HEK293 (cell line): ENCODE results near the gene PRKD1.

Source experiments
- CTCF ChIA-PET: fragments of 350-600 bp; formaldehyde crosslinking; extraction: SDS; loops from one replicate; lab custom pipeline; 2021; ENCODE audit warnings: antibody characterized with exemption; lab: Yijun Ruan, JAX
- POLR2A ChIA-PET: fragments of 300-600 bp; formaldehyde crosslinking; extraction: SDS; loops from one replicate; lab custom pipeline; 2020; ENCODE audit warnings: antibody characterized with exemption, inconsistent platforms; lab: Yijun Ruan, JAX
- H3K27ac ChIP-seq: fragments of 200-500 bp; sonication (Bioruptor generic); 2 replicates; pipeline ENCODE4 v1.5.1; 2014; ENCODE audit warnings: low read depth, low read length, control low read depth, inconsistent platforms; ENCODE audit errors: extremely low read depth
- H3K36me3 ChIP-seq, 2 experiments: fragments of 200-500 bp in 1 of 2; sonication (Bioruptor generic) in 1 of 2; 1 replicate in 1 of 2; 2 replicates in 1 of 2; pipeline ENCODE4 v1.5.1; 2014 to 2017; ENCODE audit warnings: inconsistent platforms in 2 of 2, low read length in 2 of 2; ENCODE audit not compliant: control insufficient read depth in 2 of 2, insufficient read depth in 1 of 2
- H3K4me1 ChIP-seq: fragments of 200-500 bp; sonication (Bioruptor generic); 2 replicates; pipeline ENCODE4 v1.5.1; 2014; ENCODE audit warnings: mild to moderate bottlenecking, low read length, inconsistent platforms; ENCODE audit not compliant: control insufficient read depth, insufficient read depth
- H3K4me3 ChIP-seq: 2 replicates; pipeline ENCODE4 v1.5.1; 2011; ENCODE audit warnings: low read depth, mild to moderate bottlenecking, control low read depth, low read length, moderate library complexity
- H3K9me3 ChIP-seq: fragments of 200-500 bp; sonication (Bioruptor generic); 2 replicates; pipeline ENCODE4 v1.5.1; 2014; ENCODE audit warnings: low read depth, low read length, inconsistent platforms; ENCODE audit not compliant: control insufficient read depth, insufficient read depth
- BCL6B ChIP-seq: fragments of 450-650 bp; formaldehyde crosslinking; IDR thresholded peaks from 2 replicates; pipeline ENCODE4 v1.5.1; 2017; ENCODE audit warnings: missing biosample characterization, missing genetic modification characterization
- IKZF3 ChIP-seq: fragments of 450-650 bp; IDR thresholded peaks from 2 replicates; pipeline ENCODE4 v1.5.0; 2018; ENCODE audit warnings: missing biosample characterization, mild to moderate bottlenecking, missing genetic modification characterization, moderate library complexity
- KLF8 ChIP-seq: fragments of 450-650 bp; formaldehyde crosslinking; IDR thresholded peaks from 2 replicates; pipeline ENCODE4 v1.5.1; 2016; ENCODE audit warnings: missing biosample characterization, missing genetic modification characterization
- PATZ1 ChIP-seq: fragments of 450-650 bp; formaldehyde crosslinking; IDR thresholded peaks from 2 replicates; pipeline ENCODE4 v1.5.1; 2016; ENCODE audit warnings: missing biosample characterization, missing genetic modification characterization
- RBAK ChIP-seq: fragments of 450-650 bp; formaldehyde crosslinking; IDR thresholded peaks from 2 replicates; pipeline ENCODE4 v1.5.1; 2016; ENCODE audit warnings: missing biosample characterization, missing genetic modification characterization
- REPIN1 ChIP-seq: fragments of 450-650 bp; formaldehyde crosslinking; IDR thresholded peaks from 2 replicates; pipeline ENCODE4 v1.5.1; 2017; ENCODE audit warnings: missing biosample characterization, missing genetic modification characterization, low read depth
- ZBTB10 ChIP-seq: fragments of 450-650 bp; formaldehyde crosslinking; IDR thresholded peaks from 2 replicates; pipeline ENCODE4 v1.5.1; 2016; ENCODE audit warnings: missing biosample characterization, missing genetic modification characterization
- ZBTB7A ChIP-seq: fragments of 450-650 bp; formaldehyde crosslinking; IDR thresholded peaks from 2 replicates; pipeline ENCODE4 v1.5.1; 2016; ENCODE audit warnings: low read depth, missing biosample characterization, missing genetic modification characterization
- ZFP37 ChIP-seq: fragments of 450-650 bp; formaldehyde crosslinking; IDR thresholded peaks from 2 replicates; pipeline ENCODE4 v1.5.1; 2016; ENCODE audit warnings: missing biosample characterization, missing genetic modification characterization
- ZIC2 ChIP-seq: fragments of 450-650 bp; formaldehyde crosslinking; IDR thresholded peaks from 2 replicates; pipeline ENCODE4 v1.5.1; 2016; ENCODE audit warnings: missing biosample characterization, missing genetic modification characterization
- ZNF133 ChIP-seq: fragments of 450-650 bp; formaldehyde crosslinking; IDR thresholded peaks from 2 replicates; pipeline ENCODE4 v1.5.1; 2016; ENCODE audit warnings: missing biosample characterization, missing genetic modification characterization
- ZNF19 ChIP-seq: fragments of 450-650 bp; formaldehyde crosslinking; IDR thresholded peaks from 2 replicates; pipeline ENCODE4; 2016; ENCODE audit warnings: missing biosample characterization, missing genetic modification characterization, low read depth
- ZNF2 ChIP-seq: fragments of 450-650 bp; formaldehyde crosslinking; IDR thresholded peaks from 2 replicates; pipeline ENCODE4 v1.5.1; 2016; ENCODE audit warnings: missing biosample characterization, missing genetic modification characterization
- ZNF214 ChIP-seq: fragments of 450-650 bp; formaldehyde crosslinking; IDR thresholded peaks from 2 replicates; pipeline ENCODE4 v1.5.1; 2017; ENCODE audit warnings: missing biosample characterization, mild to moderate bottlenecking, missing genetic modification characterization, borderline replicate concordance
- ZNF24 ChIP-seq: fragments of 450-650 bp; formaldehyde crosslinking; IDR thresholded peaks from 2 replicates; pipeline ENCODE4 v1.5.1; 2016; ENCODE audit warnings: missing biosample characterization, missing genetic modification characterization
- ZNF354C ChIP-seq: fragments of 450-650 bp; formaldehyde crosslinking; IDR thresholded peaks from 2 replicates; pipeline ENCODE4 v1.5.1; 2016; ENCODE audit warnings: missing biosample characterization, missing genetic modification characterization, low read depth, borderline replicate concordance
- ZNF398 ChIP-seq: fragments of 450-650 bp; formaldehyde crosslinking; IDR thresholded peaks from 2 replicates; pipeline ENCODE4 v1.5.1; 2017; ENCODE audit warnings: missing biosample characterization, missing genetic modification characterization
- ZNF530 ChIP-seq: fragments of 450-650 bp; formaldehyde crosslinking; IDR thresholded peaks from 2 replicates; pipeline ENCODE4 v1.5.1; 2016; ENCODE audit warnings: low read depth, missing biosample characterization, missing genetic modification characterization
- ZNF585B ChIP-seq: fragments of 450-650 bp; formaldehyde crosslinking; IDR thresholded peaks from 2 replicates; pipeline ENCODE4 v1.5.1; 2016; ENCODE audit warnings: missing biosample characterization, missing genetic modification characterization
- ZNF843 ChIP-seq: fragments of 450-650 bp; formaldehyde crosslinking; IDR thresholded peaks from 2 replicates; pipeline ENCODE4 v1.5.1; 2016; ENCODE audit warnings: missing biosample characterization, missing genetic modification characterization
- ZSCAN30 ChIP-seq: fragments of 450-650 bp; IDR thresholded peaks from 2 replicates; pipeline ENCODE4 v1.5.1; 2018; ENCODE audit warnings: missing biosample characterization, mild to moderate bottlenecking, missing genetic modification characterization, moderate library complexity
- TF ChIP-seq, protein P1 (sequence below): fragments of 450-650 bp; formaldehyde crosslinking; IDR thresholded peaks from 2 replicates; pipeline ENCODE4 v1.5.1; 2016; ENCODE audit warnings: missing biosample characterization, missing genetic modification characterization

PRKD1 gene

DNA sequence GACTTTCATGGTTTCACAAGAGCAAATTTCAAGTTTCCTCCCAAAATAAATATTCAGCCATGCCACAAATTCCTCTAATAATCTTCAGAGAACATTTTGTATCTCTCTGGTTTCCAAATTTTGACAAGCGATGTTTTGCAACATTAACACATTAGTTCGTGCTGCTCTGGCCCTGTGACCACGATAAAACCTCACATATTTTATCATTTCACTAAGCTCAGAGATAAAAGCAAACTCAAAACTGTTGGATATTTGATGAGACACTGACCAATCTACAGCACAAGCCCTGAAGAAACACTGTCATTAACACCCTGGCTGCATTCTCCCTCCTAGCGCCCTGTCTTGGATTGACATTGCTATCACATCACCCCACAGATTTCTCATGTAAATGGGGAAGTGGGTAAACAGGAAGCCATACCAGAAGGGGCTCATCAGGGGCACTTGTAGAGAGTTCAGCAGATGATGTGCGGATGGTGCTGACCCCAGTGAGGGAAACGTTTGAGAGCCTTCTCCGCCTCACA is 264.3 kb downstream of the PRKD1 start (continued):
- TF ChIP-seq ZNF398 (tag by site-specific recombination) (no peak), ZNF354C (tag by site-specific recombination) (no peak), KLF8 (tag by site-specific recombination) (no peak), BCL6B (no peak), ZSCAN30 (tag by site-specific recombination) (no peak), ZBTB7A (no peak), ZNF585B (no peak), ZBTB10 (tag by site-specific recombination) (no peak), ZNF530 (tag by site-specific recombination) (no peak)
- TF ChIP-seq, protein P1, sequence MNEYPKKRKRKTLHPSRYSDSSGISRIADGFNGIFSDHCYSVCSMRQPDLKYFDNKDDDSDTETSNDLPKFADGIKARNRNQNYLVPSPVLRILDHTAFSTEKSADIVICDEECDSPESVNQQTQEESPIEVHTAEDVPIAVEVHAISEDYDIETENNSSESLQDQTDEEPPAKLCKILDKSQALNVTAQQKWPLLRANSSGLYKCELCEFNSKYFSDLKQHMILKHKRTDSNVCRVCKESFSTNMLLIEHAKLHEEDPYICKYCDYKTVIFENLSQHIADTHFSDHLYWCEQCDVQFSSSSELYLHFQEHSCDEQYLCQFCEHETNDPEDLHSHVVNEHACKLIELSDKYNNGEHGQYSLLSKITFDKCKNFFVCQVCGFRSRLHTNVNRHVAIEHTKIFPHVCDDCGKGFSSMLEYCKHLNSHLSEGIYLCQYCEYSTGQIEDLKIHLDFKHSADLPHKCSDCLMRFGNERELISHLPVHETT = no peak

GRCh38 chr14:29654901-29655550 is 272.6 kb downstream of the PRKD1 start:
- ChIA-PET POLR2A (no interaction called here), CTCF (no interaction called here)
- TF ChIP-seq RBAK (tag by site-specific recombination) = no peak
- TF ChIP-seq REPIN1 (tag by site-specific recombination) = no peak
- no peak for TF ChIP-seq PATZ1 (tag by site-specific recombination)
- TF ChIP-seq ZNF133 = no peak
- no peak for TF ChIP-seq ZNF530 (tag by site-specific recombination)
- no peak for TF ChIP-seq ZNF214 (tag by site-specific recombination)
- TF ChIP-seq ZNF843 (tag by site-specific recombination) = no peak
- no peak for TF ChIP-seq ZFP37
- TF ChIP-seq ZIC2 (tag by site-specific recombination) = no peak
- TF ChIP-seq ZNF2 (tag by site-specific recombination) = no peak
- no peak for TF ChIP-seq IKZF3 (tag by site-specific recombination)
- no peak for TF ChIP-seq ZNF24 (tag by site-specific recombination)
- no peak for TF ChIP-seq ZNF19 (tag by site-specific recombination)
- Histone ChIP-seq H3K27ac (no peak overlapping the region), H3K4me3 (no peak overlapping the region), H3K36me3 (no peaks in the 10 kb centered on the region), H3K4me1 (no peaks in the 10 kb centered on the region), H3K9me3 (no peaks in the 10 kb centered on the region)
